Epidermal melanocyte (primary cell): ENCODE data around the gene NELFE.

ENCODE experiments used
- DNase-seq: peaks from one replicate; pipeline ENCODE4 v3.0.0; 2011; ENCODE audit warnings: low spot score; ENCODE audit not compliant: insufficient read length

NELFE gene

DNA sequence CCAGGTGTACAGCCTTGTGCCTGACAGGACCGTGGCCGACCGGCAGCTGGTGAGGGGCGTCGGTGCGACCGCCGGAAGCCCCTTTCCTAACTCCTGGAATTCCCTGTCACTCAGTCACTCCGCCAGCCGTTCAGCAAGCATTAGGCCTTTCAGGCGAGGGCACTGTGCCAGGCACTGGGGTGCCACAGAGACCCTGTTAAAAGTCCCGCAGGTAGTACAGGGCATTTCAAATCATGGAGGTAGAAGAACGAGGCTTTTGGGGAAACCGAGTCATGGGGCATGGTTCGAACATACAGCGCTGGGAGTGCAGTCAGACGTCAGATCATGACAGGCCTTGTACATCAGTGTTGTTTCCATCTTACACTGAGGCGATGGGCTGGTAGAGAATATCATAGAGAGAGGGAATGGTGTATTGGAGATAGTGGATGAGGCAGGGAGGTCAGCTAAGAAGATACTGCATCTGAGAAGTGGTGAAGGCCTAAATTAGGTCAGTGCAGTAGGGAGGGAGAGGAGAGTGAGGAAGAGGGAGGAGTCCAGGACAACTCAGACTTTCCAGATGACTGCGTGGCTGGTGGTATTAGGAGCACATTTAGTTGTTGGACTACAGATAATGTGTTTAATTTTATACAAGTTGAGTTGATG, 14.1 kb upstream of the NELFE start:
- DNase-seq, result no peak

DNA sequence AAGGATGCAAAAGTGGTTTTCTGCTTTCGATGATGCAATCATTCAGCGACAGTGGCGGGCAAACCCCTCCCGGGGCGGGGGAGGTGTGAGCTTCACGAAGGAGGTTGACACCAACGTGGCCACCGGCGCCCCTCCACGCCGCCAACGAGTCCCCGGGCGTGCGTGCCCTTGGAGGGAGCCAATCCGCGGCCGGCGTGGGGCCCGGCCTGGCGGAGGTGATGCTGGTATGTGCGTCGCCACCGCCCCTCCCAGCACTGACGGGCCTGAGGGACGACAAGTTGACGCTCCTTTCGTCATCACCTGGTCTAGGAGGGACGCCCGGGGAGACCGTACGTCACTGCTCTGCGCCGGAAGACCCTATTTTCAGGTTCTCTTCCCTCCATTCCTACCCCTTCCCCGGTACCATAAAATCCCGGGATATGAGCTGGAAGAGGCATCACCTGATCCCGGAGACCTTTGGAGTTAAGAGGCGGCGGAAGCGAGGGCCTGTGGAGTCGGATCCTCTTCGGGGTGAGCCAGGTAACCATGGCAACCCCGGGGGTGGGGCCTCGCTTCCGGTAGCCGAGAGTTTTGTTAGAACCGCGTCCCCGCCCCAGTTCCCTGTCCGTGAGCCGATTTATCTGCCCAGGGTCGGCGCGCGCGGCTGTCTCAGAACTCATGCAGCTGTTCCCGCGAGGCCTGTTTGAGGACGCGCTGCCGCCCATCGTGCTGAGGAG, 13.4 kb upstream of the NELFE start, which contains the start of gene DXO:
TSS of gene DXO (minus strand) at position 146 of the 716 bp plus-strand sequence. CDS start 463 bp downstream, outside the sequence.
- DNase-seq, result peak; percentile 100

DNA sequence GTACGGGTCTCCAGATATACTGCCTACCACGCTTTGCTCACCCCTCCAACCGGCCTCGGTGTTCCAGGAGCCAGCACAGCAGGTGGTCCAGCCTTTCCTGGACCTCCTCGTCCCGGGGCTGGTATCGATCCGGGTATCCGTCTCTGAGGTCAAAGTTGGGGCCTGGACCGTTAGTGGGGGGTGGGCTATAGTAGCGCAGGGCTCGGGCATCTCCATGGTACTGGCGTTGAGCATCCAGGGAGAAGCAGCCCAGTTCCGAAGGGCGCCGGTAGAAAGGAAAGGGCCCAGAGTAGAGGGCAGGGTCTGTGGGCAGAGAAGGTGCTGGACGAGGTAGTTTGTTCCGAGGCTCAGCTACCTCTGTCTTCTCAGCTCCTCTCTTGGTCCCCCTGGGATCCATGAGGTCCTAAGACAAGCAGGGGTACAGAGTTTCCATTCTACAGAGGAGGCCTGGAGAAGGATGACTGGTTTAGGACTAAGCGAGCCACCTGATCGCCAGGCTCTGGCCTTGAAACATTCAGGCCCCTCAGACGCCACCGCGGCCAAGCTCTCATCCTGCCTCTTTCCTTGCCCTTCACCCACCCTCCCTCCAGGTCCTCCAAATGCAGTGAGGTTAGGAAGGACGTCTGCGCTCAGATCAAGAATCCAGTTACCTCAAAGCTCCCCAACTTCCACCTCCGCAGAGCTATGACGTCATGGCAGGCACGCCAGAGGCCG, 12.7 kb upstream of the NELFE start:
- DNase-seq, result no peak

DNA sequence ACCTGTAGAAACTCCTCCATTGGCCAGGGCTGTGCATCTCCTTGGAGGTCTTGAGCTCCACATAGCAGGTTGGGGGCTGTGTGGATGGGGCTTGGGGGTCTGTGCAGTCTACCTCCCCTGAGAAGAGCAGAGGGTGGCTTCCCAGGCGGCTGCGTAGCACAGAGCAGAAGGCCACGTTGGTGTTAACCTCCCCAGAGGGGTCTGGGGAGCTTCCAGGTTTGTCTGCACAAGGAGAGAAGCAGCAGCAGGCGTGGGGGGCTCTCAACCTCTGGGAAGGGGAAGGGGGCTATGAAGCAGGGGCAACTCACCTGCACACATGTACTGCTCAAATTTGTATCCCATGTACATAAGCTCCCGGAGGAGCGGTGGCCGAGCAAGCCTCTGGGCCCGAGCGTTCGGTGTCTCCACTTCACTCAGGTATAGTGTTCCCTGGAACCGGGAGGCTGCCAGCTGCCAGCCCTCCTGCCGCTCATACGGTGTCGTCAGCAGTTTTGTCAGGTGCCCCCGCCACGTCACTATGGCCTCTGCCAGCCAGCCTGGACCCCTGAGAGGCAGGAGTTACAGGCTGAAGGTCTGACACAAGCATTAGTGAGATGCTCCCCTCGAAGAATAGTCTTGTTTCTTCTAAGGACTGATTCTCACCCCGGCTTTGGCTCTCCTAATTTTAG, 12.0 kb upstream of the NELFE start:
- no peak for DNase-seq

DNA sequence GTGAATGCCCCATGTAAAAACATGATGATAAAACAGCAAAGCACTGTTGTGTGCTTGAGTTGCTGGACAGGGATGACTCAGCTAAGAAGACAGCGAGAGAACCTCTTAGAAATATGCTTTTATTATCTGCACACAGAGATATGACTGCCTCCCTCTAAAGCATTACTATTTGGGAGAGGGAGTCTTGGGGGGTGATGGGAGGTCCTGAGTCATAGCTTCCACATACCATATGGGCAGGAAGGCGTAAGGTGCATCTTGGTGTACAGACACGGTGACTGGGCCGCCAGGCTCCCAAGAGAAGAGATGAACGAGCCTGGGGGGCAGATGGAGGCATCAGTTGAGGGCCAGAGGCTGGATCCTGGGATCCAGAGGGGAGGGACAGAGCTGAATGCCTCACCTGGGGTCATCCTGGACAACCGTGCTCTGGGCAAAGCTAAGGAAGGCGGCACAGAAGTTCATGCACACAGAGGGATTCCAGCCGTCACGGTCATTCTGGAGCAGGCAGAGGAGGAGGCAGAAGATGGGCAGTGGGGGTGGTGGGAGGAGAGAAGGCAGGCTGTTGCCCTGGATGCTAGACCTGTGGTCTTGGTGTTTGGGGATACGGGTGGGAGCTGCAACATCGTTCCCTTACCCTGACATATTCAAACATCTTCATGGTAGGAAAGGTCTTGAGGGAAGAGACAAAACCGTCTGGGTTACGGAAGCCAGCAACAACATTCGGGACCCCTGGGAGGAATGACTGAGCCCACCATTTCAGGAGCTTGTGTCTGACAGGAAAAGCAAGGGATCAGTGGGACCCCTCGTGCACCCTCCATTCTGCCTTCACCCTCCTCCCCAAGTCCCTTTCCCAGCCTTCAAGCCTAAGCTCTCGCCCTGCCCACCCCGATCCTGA, 11.2 kb upstream of the NELFE start:
- no peak for DNase-seq

GRCh38 chr6:31968791-31969711, 10.3 kb upstream of the NELFE start:
- DNase-seq, result no peak

- DNase-seq, result no peak
These were observed 9.6 kb upstream of the NELFE start for GRCh38 chr6:31968326-31968725.

DNA sequence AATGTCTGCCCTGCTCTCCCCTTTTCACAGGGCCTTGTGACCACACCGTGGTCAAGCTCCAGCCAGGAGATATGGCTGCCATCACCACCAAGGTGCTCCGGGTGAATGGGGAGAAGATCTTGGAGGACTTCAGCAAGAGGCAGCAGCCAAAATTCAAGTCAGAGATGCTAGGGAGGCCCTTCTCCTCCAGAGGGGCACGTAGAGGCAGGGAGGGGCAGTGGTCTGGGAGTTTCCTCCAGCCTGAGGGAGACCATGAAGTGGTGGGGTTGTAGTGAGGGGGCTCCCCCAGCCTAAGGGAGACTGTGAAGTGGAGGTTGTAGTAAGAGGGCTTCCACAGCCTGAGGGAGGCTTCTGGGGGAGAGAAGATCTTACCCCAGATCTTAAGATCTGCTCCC, 9.2 kb upstream of the NELFE start:
- no peak for DNase-seq

GRCh38 chr6:31966997-31967925, 8.5 kb upstream of the NELFE start:
- no peak for DNase-seq

GRCh38 chr6:31966506-31966905, 7.7 kb upstream of the NELFE start:
- DNase-seq, result no peak

GRCh38 chr6:31965700-31966099, 6.9 kb upstream of the NELFE start:
- no peak for DNase-seq

- DNase-seq, result no peak
These were observed 5.2 kb upstream of the NELFE start for GRCh38 chr6:31963921-31964320.

DNA sequence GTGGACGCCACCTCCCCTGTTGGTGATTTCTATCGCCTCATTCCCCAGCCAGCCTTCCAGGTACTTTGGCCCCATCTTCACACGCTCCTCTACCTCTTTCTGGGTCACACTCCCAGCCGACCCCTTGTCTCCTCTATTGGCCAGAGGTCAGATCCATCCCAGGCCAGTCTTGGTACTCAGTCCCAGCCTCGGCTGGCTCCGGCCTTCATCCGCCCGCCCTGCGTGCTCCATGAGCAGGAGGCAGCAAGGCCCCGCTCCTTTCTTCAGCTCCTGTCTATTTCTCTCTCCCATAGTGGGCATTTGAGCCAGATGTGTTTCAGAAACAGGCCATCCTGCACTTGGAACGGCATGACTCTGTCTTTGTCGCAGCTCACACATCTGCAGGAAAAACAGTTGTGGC, 2.8 kb upstream of the NELFE start:
- DNase-seq, result no peak

DNA sequence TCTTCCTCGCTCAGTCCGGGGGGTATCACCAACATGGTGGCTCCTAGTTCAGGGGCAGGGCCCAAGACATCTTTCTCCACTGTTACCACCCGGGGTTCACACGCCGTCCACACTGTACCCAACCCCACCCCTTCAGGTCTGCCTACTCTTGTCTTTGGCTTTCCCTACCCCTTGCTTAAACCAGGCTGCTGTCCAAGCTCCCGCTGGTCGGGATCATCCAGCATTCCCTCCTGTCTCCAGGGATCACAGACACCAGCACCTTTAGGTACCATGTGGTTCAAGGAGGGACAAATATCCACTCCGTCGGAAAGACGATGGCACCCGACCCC, 395 bp downstream of the NELFE start:
- DNase-seq, result no peak

GRCh38 chr6:31956796-31957195, 2.0 kb downstream of the NELFE start:
- DNase-seq, result no peak

GRCh38 chr6:31954511-31954910, 4.3 kb downstream of the NELFE start:
- no peak for DNase-seq

DNA sequence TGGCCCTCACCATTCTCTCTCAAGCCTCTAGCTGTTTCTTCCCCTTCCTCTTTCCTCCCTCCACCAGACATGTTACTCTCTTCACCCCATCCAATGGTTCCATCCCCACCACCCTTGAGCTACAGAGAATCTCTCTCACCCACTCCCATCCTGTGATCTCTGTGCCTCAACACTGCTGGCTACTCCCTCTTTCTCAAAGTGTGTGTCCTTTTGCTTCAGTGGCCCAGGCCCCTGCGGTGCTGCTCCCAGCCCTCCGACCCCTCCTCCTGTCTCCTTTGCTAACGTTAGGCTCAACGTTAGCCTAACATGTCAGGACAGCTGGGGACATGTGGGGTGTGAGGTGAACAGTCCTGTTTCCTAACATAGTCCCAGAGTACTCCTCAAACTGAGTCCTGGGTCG, 5.9 kb downstream of the NELFE start:
- DNase-seq, result no peak

- DNase-seq, result peak; percentile 73
These were observed 6.5 kb downstream of the NELFE start for GRCh38 chr6:31952140-31952805.
